Skeletal muscle satellite cell (primary cell): ENCODE data around the gene MIGA2.
"Not testable (repeated sequence)": the region's sequence is repeated elsewhere in the genome, so short reads cannot be mapped to it uniquely, and the experiment has no call there.

Experiments
- H3K27me3 ChIP-seq: 2 replicates; pipeline ENCODE4 v1.7.0; 2013; ENCODE audit warnings: low read length; ENCODE audit not compliant: control insufficient read depth, insufficient read depth
- H3K36me3 ChIP-seq: 2 replicates; pipeline ENCODE4 v1.7.0; 2013; ENCODE audit warnings: mild to moderate bottlenecking, control low read depth, low read length; ENCODE audit not compliant: insufficient read depth
- H3K4me1 ChIP-seq: 2 replicates; pipeline ENCODE4 v1.7.0; 2013; ENCODE audit warnings: low read length; ENCODE audit not compliant: control insufficient read depth, insufficient read depth
- H3K4me2 ChIP-seq: 2 replicates; pipeline ENCODE4 v1.7.0; 2013; ENCODE audit warnings: mild to moderate bottlenecking, low read length
- H3K4me3 ChIP-seq: 2 replicates; pipeline ENCODE4 v1.7.0; 2013; ENCODE audit warnings: low read length
- H3K9ac ChIP-seq: 2 replicates; pipeline ENCODE4 v1.7.0; 2013; ENCODE audit warnings: mild to moderate bottlenecking, low read depth, low read length, moderate library complexity
- H3K9me3 ChIP-seq: replicated peaks from 2 replicates; pipeline ENCODE4 v1.7.0; 2013; ENCODE audit warnings: mild to moderate bottlenecking, control low read depth, low read length

Gene MIGA2

GRCh38 chr9:129027685-129028191, 8.7 kb upstream of the MIGA2 start:
- H3K36me3 ChIP-seq = no peaks in the 10 kb centered on the region
- H3K9me3 ChIP-seq = no peaks in the 10 kb centered on the region
- H3K27me3 ChIP-seq = no peaks in the 10 kb centered on the region
- H3K4me2 ChIP-seq = peak overlapping the region; percentile 98
- H3K4me3 ChIP-seq = peak overlapping the region; percentile 87
- H3K9ac ChIP-seq = peak overlapping the region; percentile 83
- H3K4me1 ChIP-seq = peaks cover 24% of the 10 kb centered on the region

GRCh38 chr9:129028192-129028966, 8.0 kb upstream of the MIGA2 start, which contains the start of gene SH3GLB2:
Gene SH3GLB2 (minus strand): TSS chr9:129028331. CDS start chr9:129028154, 177 bp downstream.
- H3K9me3 ChIP-seq = no peaks in the 10 kb centered on the region
- H3K4me2 ChIP-seq = peak within 1 kb of the TSS; percentile 98
- H3K4me1 ChIP-seq = peaks cover 20% of the 10 kb centered on the region
- H3K9ac ChIP-seq = peak within 1 kb of the TSS; percentile 83
- peak within 1 kb of the TSS; percentile 87 for H3K4me3 ChIP-seq
- H3K27me3 ChIP-seq = no peaks in the 10 kb centered on the region
- no peaks in the 10 kb centered on the region for H3K36me3 ChIP-seq

GRCh38 chr9:129030191-129030590, 6.2 kb upstream of the MIGA2 start:
- H3K4me3 ChIP-seq = no peak overlapping the region
- H3K4me1 ChIP-seq = peaks cover 14% of the 10 kb centered on the region
- H3K36me3 ChIP-seq = no peaks in the 10 kb centered on the region
- no peaks in the 10 kb centered on the region for H3K9me3 ChIP-seq
- H3K27me3 ChIP-seq = no peaks in the 10 kb centered on the region
- no peak overlapping the region for H3K4me2 ChIP-seq
- H3K9ac ChIP-seq = no peak overlapping the region

- Histone ChIP-seq H3K27me3 (no peaks in the 10 kb centered on the region), H3K4me1 (peaks cover 16% of the 10 kb centered on the region), H3K9me3 (no peaks in the 10 kb centered on the region), H3K4me3 (no peak overlapping the region), H3K4me2 (no peak overlapping the region), H3K36me3 (no peaks in the 10 kb centered on the region), H3K9ac (no peak overlapping the region)
These were observed 4.9 kb upstream of the MIGA2 start for GRCh38 chr9:129031514-129031913.

GRCh38 chr9:129032541-129033159, 3.8 kb upstream of the MIGA2 start:
- Histone ChIP-seq H3K27me3 (no peaks in the 10 kb centered on the region), H3K4me1 (peaks cover 11% of the 10 kb centered on the region), H3K9me3 (no peaks in the 10 kb centered on the region), H3K4me3 (no peak overlapping the region), H3K36me3 (no peaks in the 10 kb centered on the region), H3K9ac (no peak overlapping the region), H3K4me2 (no peak overlapping the region)

GRCh38 chr9:129033216-129033615, 3.2 kb upstream of the MIGA2 start:
- no peaks in the 10 kb centered on the region for H3K36me3 ChIP-seq
- no peak overlapping the region for H3K4me2 ChIP-seq
- peaks cover 15% of the 10 kb centered on the region for H3K4me1 ChIP-seq
- no peaks in the 10 kb centered on the region for H3K9me3 ChIP-seq
- H3K27me3 ChIP-seq = no peaks in the 10 kb centered on the region
- no peak overlapping the region for H3K4me3 ChIP-seq
- no peak overlapping the region for H3K9ac ChIP-seq

GRCh38 chr9:129035838-129036237, 588 bp upstream of the MIGA2 start:
- H3K4me2 ChIP-seq = peak overlapping the region; percentile 89
- peak overlapping the region; percentile 66 for H3K9ac ChIP-seq
- H3K36me3 ChIP-seq, H3K27me3 ChIP-seq, H3K9me3 ChIP-seq: not testable (repeated sequence)
- H3K4me3 ChIP-seq = peak overlapping the region; percentile 65
- H3K4me1 ChIP-seq = peaks cover 18% of the 10 kb centered on the region

- Histone ChIP-seq H3K9me3 (no peaks in the 10 kb centered on the region), H3K27me3 (no peaks in the 10 kb centered on the region), H3K9ac (peak overlapping the region; percentile 87), H3K4me1 (peaks cover 18% of the 10 kb centered on the region), H3K36me3 (peaks cover 17% of the 10 kb centered on the region), H3K4me3 (peak overlapping the region; percentile 98), H3K4me2 (peak overlapping the region; percentile 96)
These were observed 719 bp downstream of the MIGA2 start for GRCh38 chr9:129036923-129037766.

GRCh38 chr9:129037767-129038098, 1.3 kb downstream of the MIGA2 start:
- Histone ChIP-seq H3K4me1 (peaks cover 18% of the 10 kb centered on the region), H3K9me3 (no peaks in the 10 kb centered on the region), H3K4me2 (peak overlapping the region; percentile 96), H3K27me3 (no peaks in the 10 kb centered on the region), H3K36me3 (peaks cover 23% of the 10 kb centered on the region), H3K4me3 (peak overlapping the region; percentile 98), H3K9ac (peak overlapping the region; percentile 87)

GRCh38 chr9:129038109-129038852, 1.9 kb downstream of the MIGA2 start:
- H3K4me3 ChIP-seq = peak overlapping the region; percentile 98
- no peaks in the 10 kb centered on the region for H3K9me3 ChIP-seq
- H3K36me3 ChIP-seq = peaks cover 23% of the 10 kb centered on the region
- H3K27me3 ChIP-seq = no peaks in the 10 kb centered on the region
- no peak overlapping the region for H3K9ac ChIP-seq
- H3K4me1 ChIP-seq = peaks cover 18% of the 10 kb centered on the region
- H3K4me2 ChIP-seq = peak overlapping the region; percentile 96
